ENCODE data around the gene ZFP62.
"Not testable (repeated sequence)": the region's sequence is repeated elsewhere in the genome, so short reads cannot be mapped to it uniquely, and the experiment has no call there.

- TF ChIP-seq CTCF (IDR thresholded peaks at IDR 0.05 in 2 of 3, conservative IDR thresholded peaks at IDR 0.05 in 1 of 3; ENCODE audit: borderline replicate concordance in 1 of 3, insufficient read depth in 1 of 3, low read depth in 2 of 3, low read length in 2 of 3); SIN3A (IDR thresholded peaks at IDR 0.05; ENCODE audit: low read depth); FOSL1 (IDR thresholded peaks at IDR 0.05; ENCODE audit: low read depth); EZH2 (IDR thresholded peaks at IDR 0.05): not testable (repeated sequence)
Measured at GRCh38 chr5:180828756-180829531, 32.1 kb downstream of the ZFP62 start.
